HG03139 (cell line): Measurements from ENCODE around the gene SIDT2.
A peak's percentile ranks its signal among the peaks of the same experiment; 100 is the strongest.
"Not testable (repeated sequence)": the region's sequence is repeated elsewhere in the genome, so short reads cannot be mapped to it uniquely, and the experiment has no call there.

ENCODE experiments used
- ATAC-seq: cut with Tn5 transposase; IDR thresholded peaks from one replicate; pipeline ENCODE4 v1.9.1; 2021; ENCODE audit not compliant: unreplicated experiment

SIDT2 gene

GRCh38 chr11:117171404-117172061 is 7.0 kb upstream of the SIDT2 start:
- no peak for ATAC-seq

DNA sequence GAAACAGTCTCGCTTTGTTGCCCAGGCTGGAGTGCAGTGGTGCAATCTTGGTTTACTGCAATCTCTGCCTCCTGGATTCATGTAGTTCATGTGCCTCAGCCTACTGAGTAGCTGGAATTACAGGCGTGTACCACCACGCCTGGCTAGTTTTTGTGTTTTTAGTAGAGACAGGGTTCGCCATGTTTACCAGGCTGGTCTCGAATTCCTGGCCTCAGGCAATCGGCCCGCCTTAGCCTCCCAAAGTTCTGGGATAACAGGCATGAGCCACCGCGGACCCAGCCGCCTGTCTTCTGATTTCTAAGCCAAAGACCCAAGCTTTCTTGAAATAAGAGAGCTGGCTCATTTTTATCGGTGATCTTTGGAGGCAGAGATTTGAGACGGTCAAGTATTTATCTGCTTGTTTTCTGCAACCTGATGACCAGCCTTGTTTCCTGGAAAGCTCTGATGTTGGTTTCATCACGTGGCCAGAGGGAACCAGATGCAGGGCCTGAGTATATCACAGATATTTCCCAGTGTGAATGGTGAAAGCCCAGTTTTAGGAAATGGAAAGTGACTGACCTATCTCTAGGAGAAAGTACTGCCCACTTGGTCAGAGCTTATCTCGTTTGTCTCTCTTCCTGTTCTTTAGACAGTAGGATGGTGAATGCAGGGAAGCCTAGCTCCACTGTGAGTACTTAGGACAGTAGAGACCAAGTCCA is 5.7 kb upstream of the SIDT2 start:
- ATAC-seq = no peak

GRCh38 chr11:117175104-117175503 is 3.4 kb upstream of the SIDT2 start:
- ATAC-seq = no peak

DNA sequence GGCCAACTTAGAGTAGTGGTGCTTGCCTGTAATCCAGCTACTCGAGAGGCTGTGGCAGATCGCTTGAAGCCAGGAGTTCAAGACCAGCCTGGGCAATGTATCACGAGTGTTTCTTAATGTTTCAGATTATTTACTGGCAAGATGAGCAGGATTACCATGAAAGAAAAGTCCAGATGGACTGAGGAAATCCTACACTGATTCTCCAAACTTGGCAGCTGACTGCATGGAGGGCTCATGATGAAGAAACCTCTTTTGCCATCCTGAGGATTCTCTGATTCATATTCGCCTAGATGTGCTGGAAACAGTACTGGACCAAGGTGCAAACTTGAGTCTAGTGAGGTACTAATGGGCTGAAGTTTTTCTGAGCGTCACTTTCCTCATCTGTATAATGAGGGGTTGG is 2.8 kb upstream of the SIDT2 start:
- ATAC-seq = no peak

DNA sequence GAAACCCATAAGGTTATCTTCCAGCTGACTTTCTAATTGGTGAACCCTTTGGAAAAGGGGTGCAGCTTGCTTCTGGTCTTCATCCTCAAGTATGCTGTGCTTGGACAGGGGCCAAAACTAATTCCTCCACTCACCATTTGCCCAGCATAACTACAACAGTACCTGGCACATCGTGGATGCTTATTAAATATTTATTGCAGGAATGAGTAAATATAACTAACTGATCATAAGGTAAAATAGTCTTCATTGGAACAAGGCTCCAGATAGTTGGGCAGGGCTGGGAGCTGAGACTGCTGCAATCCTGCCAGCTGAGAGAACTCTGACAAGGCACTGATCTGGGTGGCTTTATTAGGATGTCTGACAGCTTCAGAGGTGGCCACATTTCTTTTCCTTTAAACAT is 2.4 kb upstream of the SIDT2 start:
- no peak for ATAC-seq

- no peak for ATAC-seq
These were observed 871 bp upstream of the SIDT2 start for GRCh38 chr11:117177534-117178209.

DNA sequence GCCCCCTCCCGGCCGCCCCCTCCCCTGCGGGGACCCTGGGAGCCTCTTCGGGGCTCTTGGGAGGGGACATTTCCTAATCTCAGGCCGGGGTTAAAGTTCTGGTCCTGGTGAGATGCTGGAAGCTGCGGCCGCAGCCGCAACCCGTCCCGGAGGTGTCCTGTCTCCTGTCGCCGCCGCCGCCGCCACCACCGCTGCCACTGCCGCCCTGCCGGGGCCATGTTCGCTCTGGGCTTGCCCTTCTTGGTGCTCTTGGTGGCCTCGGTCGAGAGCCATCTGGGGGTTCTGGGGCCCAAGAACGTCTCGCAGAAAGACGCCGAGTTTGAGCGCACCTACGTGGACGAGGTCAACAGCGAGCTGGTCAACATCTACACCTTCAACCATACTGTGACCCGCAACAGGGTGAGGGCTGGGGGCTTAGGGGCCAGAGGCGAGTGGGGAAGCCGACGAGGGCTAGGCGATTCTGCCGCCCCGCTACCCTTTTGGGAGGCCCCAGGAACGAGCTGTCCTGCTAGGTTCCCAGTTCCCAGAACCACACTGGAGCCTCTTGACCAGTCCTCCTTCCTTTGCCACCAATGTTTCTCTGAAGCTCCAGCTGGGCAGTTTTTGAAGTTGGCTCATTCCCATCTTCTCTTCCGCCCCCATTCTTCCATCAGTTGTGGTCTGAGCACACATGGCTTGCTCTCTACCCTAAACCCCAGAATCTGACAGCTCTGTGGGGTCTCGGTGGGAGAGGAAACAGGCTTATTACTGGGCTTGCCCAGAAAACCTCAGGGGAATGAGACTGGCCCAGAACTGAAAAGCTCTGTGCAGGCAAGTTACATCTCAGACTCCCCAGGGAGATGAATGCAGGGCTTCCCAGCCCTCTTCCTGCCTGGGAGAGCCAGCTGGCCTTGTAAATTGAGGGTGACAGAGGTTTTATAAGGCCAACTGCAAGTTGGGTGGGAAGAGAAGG is 781 bp downstream of the SIDT2 start:
- ATAC-seq = peak; percentile 26

GRCh38 chr11:117180020-117180419 is 1.5 kb downstream of the SIDT2 start:
- ATAC-seq = no peak

DNA sequence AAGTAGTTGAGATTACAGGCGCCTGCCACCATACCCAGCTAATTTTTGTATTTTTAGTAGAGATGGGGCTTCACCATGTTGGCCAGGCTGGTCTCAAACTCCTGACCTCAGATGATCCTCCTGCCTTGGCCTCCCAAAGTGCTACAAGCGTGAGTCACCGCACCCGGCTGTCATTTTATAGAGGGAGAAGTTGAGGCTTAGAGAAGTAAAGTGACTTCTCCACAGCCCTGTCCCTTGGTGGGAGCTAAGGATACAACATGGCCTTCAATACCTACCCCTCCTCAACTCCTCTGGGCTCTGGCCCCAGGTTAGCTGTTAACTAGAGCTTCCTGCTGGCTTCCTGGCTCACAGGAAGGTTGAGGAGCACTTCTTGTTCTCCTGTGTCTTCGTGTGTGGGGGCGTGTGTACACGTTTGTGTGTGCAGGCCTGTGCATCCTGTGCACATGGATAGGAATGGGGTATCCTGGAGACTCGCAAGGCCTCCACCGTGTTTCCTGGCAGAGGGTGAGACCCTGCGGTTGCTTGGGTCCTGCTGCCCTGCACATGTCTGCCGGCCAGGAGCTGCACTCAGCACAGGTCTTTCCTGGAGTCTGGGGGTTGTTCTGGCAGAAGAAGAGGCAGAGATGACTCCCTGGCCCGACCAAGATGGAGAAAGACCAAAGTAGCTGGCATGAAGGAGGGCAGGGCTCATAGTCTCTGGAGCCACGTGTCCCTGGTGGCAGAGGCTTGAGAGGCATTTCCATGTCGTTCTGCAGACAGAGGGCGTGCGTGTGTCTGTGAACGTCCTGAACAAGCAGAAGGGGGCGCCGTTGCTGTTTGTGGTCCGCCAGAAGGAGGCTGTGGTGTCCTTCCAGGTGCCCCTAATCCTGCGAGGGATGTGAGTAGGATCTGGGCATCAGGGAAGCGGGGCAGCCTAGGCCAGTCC is 2.4 kb downstream of the SIDT2 start:
- no peak for ATAC-seq

DNA sequence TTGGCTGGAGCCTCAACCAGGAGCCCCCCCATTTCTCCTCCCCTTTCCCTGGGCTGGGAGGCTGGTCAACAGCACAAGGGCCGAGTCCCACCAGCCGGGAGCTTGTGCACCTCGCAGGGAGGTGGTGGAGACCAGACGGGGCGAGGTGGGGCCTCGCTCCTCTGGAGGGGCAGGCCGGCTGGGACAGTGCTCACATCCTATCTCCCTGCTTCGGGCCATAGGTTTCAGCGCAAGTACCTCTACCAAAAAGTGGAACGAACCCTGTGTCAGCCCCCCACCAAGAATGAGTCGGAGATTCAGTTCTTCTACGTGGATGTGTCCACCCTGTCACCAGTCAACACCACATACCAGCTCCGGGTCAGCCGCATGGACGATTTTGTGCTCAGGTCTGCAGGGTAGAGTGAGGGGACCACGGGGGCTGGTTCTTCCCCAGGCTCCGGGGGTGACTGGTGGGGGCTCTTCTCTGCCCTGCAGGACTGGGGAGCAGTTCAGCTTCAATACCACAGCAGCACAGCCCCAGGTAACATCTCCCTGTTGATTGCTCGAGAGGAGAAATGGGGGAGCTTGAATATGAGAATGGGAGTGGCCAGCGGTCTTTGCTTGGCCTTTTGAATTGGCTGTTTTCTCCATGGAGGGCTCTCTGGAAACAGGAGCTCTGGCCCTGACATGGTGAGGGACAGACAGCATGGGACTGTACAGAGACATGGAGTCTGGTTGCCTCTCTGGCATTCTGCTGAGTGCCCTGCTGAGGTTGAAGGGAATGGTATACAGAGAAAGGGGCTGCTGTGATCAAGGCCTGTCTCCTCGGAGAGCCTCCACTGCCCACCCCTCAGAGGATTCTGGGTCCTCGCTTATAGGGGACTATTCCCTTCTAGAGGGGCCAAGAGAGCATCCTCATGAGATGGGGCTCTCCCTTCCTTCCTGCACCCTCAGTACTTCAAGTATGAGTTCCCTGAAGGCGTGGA is 3.3 kb downstream of the SIDT2 start:
- no peak for ATAC-seq

DNA sequence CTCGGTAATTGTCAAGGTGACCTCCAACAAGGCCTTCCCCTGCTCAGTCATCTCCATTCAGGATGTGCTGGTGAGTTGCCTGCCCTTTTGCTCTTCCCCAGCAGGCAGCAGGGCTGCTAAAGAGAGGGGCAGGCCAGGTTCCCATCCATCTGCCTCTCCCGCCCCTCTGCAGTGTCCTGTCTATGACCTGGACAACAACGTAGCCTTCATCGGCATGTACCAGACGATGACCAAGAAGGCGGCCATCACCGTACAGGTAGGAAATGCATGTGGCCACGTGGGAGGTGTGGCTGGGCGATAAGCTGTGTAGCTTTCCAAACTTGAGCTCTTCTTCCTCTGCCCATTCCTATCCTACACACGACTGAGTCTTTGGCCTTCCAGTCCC is 4.0 kb downstream of the SIDT2 start:
- ATAC-seq = no peak

DNA sequence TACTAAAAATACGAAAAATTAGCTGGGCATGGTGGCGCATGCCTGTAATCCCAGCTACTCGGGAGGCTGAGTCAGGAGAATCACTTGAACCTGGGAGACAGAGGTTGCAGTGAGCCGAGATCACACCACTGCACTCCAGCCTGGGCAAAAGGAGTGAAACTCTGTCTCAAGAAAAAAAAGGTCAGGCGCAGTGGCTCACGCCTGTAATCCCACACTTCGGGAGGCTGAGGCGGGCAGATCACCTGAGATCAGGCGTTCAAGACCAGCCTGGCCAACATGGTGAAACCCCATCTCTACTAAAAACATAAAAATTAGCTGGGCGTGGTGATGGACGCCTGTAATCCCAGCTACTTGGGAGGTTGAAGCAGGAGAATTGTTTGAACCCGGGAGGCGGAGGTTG is 4.6 kb downstream of the SIDT2 start:
- ATAC-seq = not testable (repeated sequence)

DNA sequence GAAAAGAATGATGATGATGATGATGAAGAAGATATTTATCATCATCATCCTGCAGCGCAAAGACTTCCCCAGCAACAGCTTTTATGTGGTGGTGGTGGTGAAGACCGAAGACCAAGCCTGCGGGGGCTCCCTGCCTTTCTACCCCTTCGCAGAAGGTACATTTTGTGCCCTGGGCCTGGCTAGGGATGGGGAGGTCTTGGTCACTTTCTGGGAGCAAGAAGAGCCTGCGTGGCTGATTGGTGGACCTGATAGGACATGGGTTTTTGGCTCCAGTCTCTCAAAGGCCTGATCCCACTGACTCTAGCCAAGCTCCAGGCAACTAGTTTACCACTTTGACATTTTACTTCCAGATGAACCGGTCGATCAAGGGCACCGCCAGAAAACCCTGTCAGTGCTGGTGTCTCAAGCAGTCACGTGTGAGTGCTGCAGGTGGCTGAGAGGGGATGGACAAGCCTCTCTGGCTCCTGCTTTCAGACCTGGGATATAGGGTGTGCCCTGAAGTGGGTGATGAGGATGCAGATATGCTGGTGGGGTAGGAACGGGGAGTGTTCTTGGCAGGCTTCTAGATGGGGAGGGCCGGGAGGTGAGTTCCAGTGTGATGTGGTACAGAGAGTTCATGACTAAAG is 5.3 kb downstream of the SIDT2 start:
- ATAC-seq = no peak

DNA sequence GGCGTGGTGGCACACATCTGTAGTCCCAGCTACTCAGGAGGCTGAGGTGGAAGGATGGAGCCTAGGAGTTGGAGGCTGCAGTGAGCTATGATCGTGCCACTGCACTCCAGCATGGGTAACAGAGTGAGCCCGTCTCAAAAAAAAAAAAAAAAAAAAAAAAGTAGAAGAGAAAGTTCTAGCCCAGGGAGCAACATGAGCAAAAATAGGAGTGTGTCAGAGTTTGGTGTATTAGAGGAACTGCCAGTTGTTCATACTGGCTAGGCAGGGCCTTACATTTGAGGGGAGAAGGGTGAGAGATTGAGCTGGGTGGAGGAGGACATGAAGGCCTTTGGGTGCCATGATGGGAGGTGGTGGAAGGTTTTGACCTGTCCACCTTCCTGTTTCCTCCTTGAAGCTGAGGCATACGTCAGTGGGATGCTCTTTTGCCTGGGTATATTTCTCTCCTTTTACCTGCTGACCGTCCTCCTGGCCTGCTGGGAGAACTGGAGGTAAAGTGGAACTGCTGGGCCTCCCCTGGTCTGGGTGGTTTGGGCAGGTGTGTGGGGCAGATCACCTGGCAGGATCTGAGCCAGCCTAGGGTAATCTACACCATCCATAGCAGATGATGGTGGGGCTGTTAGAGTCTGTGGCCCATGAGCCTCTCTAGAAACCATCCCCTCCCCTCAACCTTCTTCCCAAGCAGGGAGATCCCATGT is 7.3 kb downstream of the SIDT2 start:
- ATAC-seq = no peak

GRCh38 chr11:117186431-117186761 is 7.9 kb downstream of the SIDT2 start:
- ATAC-seq = no peak

DNA sequence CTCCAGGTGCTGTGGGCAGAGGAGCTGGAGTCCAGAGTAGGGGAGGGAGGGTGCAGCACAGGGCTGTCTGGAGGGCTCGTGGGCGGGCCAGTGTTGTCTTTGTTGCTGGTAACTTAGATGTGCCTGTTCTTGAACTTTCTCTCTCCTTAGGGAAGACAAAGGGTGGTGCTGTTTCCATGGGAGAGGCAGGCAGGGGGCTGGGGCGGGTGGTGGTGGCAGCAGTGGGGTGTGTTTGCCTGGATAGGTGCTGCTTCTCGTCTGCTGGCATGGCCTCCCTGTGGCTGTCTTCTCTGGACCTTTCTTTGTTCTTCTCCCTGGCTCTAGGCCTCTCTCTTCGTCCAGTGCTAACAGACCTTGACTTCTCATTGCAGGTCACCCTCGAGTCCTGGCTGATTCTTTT is 8.5 kb downstream of the SIDT2 start:
- ATAC-seq = no peak

- ATAC-seq = no peak
These were observed 8.9 kb downstream of the SIDT2 start for GRCh38 chr11:117187428-117187798.

- ATAC-seq = no peak
These were observed 9.4 kb downstream of the SIDT2 start for GRCh38 chr11:117187799-117188481.
